Measurements from ENCODE around the gene SRGAP3.
"Not testable (repeated sequence)": the region's sequence is repeated elsewhere in the genome, so short reads cannot be mapped to it uniquely, and the experiment has no call there.

Gene SRGAP3

GRCh38 chr3:9249273-9250192 lies at the start of gene SRGAP3:
TSS of gene SRGAP3 (minus strand) at chr3:9249646. CDS start at chr3:9248951, 695 bp downstream.
- peak; percentile 64 to 86 for DNase-seq

GRCh38 chr3:9298236-9298635 lies 48.8 kb upstream of the SRGAP3 start:
- DNase-seq = no peak

GRCh38 chr3:9296241-9296640 lies 46.8 kb upstream of the SRGAP3 start:
- no peak for DNase-seq

- DNase-seq = no peak
These were observed 45.6 kb upstream of the SRGAP3 start for GRCh38 chr3:9295007-9295406.

- DNase-seq = not testable (repeated sequence)
These were observed 44.5 kb upstream of the SRGAP3 start for GRCh38 chr3:9293953-9294352.

- no peak for DNase-seq
These were observed 43.6 kb upstream of the SRGAP3 start for GRCh38 chr3:9293076-9293475.

- DNase-seq = no peak
These were observed 43.1 kb upstream of the SRGAP3 start for GRCh38 chr3:9292516-9292915.

GRCh38 chr3:9291821-9292410 lies 42.5 kb upstream of the SRGAP3 start:
- no peak for DNase-seq

- no peak for DNase-seq
These were observed 41.1 kb upstream of the SRGAP3 start for GRCh38 chr3:9290566-9290965.

- not testable (repeated sequence) for DNase-seq
These were observed 32.1 kb upstream of the SRGAP3 start for GRCh38 chr3:9281533-9281932.

- no peak for DNase-seq
These were observed 31.2 kb upstream of the SRGAP3 start for GRCh38 chr3:9280451-9281219.

- DNase-seq = peak in 1 of 2 experiments; percentile 6
These were observed 30.5 kb upstream of the SRGAP3 start for GRCh38 chr3:9279966-9280365.

- DNase-seq = no peak
These were observed 29.1 kb upstream of the SRGAP3 start for GRCh38 chr3:9278498-9278897.

GRCh38 chr3:9278085-9278484 lies 28.6 kb upstream of the SRGAP3 start:
- no peak for DNase-seq

- no peak for DNase-seq
These were observed 27.4 kb upstream of the SRGAP3 start for GRCh38 chr3:9276761-9277370.

- DNase-seq = no peak
These were observed 22.5 kb upstream of the SRGAP3 start for GRCh38 chr3:9271903-9272302.

- no peak for DNase-seq
These were observed 21.3 kb upstream of the SRGAP3 start for GRCh38 chr3:9270704-9271103.

GRCh38 chr3:9266716-9267115 lies 17.3 kb upstream of the SRGAP3 start:
- no peak for DNase-seq

GRCh38 chr3:9260305-9260704 lies 10.9 kb upstream of the SRGAP3 start:
- DNase-seq = no peak

- DNase-seq = no peak
These were observed 7.6 kb upstream of the SRGAP3 start for GRCh38 chr3:9257092-9257491.

GRCh38 chr3:9255976-9256375 lies 6.5 kb upstream of the SRGAP3 start:
- DNase-seq = no peak

GRCh38 chr3:9254764-9255163 lies 5.3 kb upstream of the SRGAP3 start:
- DNase-seq = no peak

GRCh38 chr3:9253327-9253726 lies 3.9 kb upstream of the SRGAP3 start:
- no peak for DNase-seq

Data from SW 1271 (cell line).